Endothelial cell of umbilical vein (primary cell): ENCODE measurements around the gene SLC12A7.

ENCODE experiments used
- EZH2 ChIP-seq: IDR thresholded peaks from 2 replicates; pipeline ENCODE4 v1.6.1; 2012; ENCODE audit warnings: borderline replicate concordance, low read depth, mild to moderate bottlenecking, moderate library complexity, low read length, inconsistent platforms; ENCODE audit not compliant: severe bottlenecking
- GATA2 ChIP-seq: IDR thresholded peaks from 2 replicates; pipeline ENCODE4 v1.7.0; 2011; ENCODE audit warnings: low read depth, mild to moderate bottlenecking, moderate library complexity, mixed read lengths, low read length; ENCODE audit not compliant: insufficient read length, insufficient read depth
- JUN ChIP-seq: IDR thresholded peaks from 2 replicates; pipeline ENCODE4 v1.6.1; 2011; ENCODE audit warnings: borderline replicate concordance, low read depth; ENCODE audit not compliant: insufficient read length, insufficient read depth
- MYC ChIP-seq: IDR thresholded peaks from one replicate; pipeline ENCODE4 v1.6.1; 2011; ENCODE audit warnings: mild to moderate bottlenecking, low read depth, low read length
- POLR2A ChIP-seq: IDR thresholded peaks from 2 replicates; pipeline ENCODE4 v1.6.1; 2012; ENCODE audit warnings: low read depth, mild to moderate bottlenecking, control low read depth, low read length
- POLR2AphosphoS5 ChIP-seq: IDR thresholded peaks from 2 replicates; pipeline ENCODE4 v1.6.1; 2012; ENCODE audit warnings: low read depth, mild to moderate bottlenecking, control low read depth, low read length, moderate library complexity; ENCODE audit not compliant: insufficient read depth
- TF ChIP-seq, protein P1 (sequence below), 2 donors: IDR thresholded peaks; 1 replicate in 1 of 2; 2 replicates in 1 of 2; pipeline ENCODE4 v1.5.1; 2011; ENCODE audit warnings: low read length in 2 of 2, mild to moderate bottlenecking in 2 of 2, moderate library complexity in 2 of 2, control low read depth in 1 of 2, inconsistent platforms in 1 of 2, low read depth in 1 of 2; ENCODE audit not compliant: insufficient read depth in 1 of 2; ENCODE audit errors: extremely low read depth in 1 of 2
- TF ChIP-seq, protein P2 (sequence below): IDR thresholded peaks from 2 replicates; pipeline ENCODE4 v1.6.1; 2011; ENCODE audit not compliant: insufficient read depth, insufficient read length

DNA sequence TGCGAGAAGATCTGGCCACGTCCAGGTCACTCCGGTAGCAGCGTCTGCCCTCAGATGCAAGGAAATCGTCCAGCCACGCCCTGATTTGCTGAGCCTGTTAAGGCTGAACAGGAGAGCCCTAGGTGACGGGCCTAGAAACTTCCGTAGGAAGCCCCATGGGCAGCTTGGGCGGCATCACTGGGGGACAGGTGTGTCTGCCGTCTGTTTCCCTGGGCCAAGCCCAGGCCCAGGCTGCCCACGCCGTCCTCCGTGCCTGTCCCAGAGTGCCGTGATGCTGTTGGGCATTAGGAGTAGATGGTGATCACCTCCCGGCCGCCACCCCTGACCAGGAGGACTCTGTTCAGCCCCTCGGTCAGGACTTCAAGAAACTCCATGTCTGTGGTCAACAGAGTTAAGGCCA lies 59.8 kb downstream of the SLC12A7 start:
- TF ChIP-seq, protein P1, sequence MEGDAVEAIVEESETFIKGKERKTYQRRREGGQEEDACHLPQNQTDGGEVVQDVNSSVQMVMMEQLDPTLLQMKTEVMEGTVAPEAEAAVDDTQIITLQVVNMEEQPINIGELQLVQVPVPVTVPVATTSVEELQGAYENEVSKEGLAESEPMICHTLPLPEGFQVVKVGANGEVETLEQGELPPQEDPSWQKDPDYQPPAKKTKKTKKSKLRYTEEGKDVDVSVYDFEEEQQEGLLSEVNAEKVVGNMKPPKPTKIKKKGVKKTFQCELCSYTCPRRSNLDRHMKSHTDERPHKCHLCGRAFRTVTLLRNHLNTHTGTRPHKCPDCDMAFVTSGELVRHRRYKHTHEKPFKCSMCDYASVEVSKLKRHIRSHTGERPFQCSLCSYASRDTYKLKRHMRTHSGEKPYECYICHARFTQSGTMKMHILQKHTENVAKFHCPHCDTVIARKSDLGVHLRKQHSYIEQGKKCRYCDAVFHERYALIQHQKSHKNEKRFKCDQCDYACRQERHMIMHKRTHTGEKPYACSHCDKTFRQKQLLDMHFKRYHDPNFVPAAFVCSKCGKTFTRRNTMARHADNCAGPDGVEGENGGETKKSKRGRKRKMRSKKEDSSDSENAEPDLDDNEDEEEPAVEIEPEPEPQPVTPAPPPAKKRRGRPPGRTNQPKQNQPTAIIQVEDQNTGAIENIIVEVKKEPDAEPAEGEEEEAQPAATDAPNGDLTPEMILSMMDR (IDR thresholded peaks at IDR 0.05; ENCODE audit: extremely low read depth in 1 of 2, insufficient read depth in 1 of 2, low read depth in 1 of 2, low read length in 2 of 2), result no peak
- TF ChIP-seq POLR2A (no peak), EZH2 (no peak), GATA2 (no peak), JUN (no peak), POLR2AphosphoS5 (no peak), MYC (no peak)
- TF ChIP-seq, protein P2, sequence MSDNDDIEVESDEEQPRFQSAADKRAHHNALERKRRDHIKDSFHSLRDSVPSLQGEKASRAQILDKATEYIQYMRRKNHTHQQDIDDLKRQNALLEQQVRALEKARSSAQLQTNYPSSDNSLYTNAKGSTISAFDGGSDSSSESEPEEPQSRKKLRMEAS, result no peak
